LHCN-M2 (cell line): ENCODE results near the gene CEL. TPM values are rescaled to one million over a fixed set of nuclear protein-coding genes. Genes with fewer than 3 reads are reported as not detected.
A peak's percentile ranks its signal among the peaks of the same experiment; 100 is the strongest.
"Not testable (repeated sequence)": the region's sequence is repeated elsewhere in the genome, so short reads cannot be mapped to it uniquely, and the experiment has no call there.

Source experiments
- DNase-seq: peaks from one replicate; pipeline ENCODE4 v3.0.0-alpha.2; 2012; ENCODE audit warnings: low read depth
- total RNA-seq: library from RNA; depleted of rRNA; stranded (reverse); fragments of >200 nt; gene quantifications from 2 replicates; pipeline ENCODE4 v1.2.3, GENCODE V29; 2014

CEL gene
- total RNA-seq, 1 experiment from 2014 or later = 0.57 TPM

DNA sequence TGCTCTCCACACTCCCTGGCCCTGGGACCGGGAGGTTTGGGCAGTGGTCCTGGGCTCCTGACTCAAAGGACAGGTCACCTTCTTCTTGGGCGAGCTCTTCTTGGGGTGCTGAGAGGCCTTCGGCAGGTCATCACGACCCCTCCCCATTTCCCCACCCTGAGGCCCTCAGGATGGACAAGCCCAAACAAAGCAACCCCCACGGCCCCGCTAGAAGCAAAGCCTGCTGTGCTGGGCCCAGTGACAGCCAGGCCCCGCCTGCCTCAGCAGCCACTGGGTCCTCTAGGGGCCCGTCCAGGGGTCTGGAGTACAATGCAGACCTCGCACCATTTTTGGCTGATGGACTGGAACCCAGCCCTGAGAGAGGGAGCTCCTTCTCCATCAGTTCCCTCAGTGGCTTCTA, 21.9 kb downstream of the CEL start:
- DNase-seq = not testable (repeated sequence)

GRCh38 chr9:133086212-133086860, 24.6 kb downstream of the CEL start:
- DNase-seq = not testable (repeated sequence)

GRCh38 chr9:133086894-133087293, 25.1 kb downstream of the CEL start:
- DNase-seq = no peak

- DNase-seq = no peak
These were observed 25.8 kb downstream of the CEL start for GRCh38 chr9:133087429-133088145.

GRCh38 chr9:133088146-133088750, 26.5 kb downstream of the CEL start:
- no peak for DNase-seq

GRCh38 chr9:133088756-133089155, 27.0 kb downstream of the CEL start:
- DNase-seq = no peak

- DNase-seq = peak; percentile 29
These were observed 27.5 kb downstream of the CEL start for GRCh38 chr9:133089271-133089671.

GRCh38 chr9:133090187-133090586, 28.4 kb downstream of the CEL start:
- no peak for DNase-seq

- no peak for DNase-seq
These were observed 29.1 kb downstream of the CEL start for GRCh38 chr9:133090752-133091385.

DNA sequence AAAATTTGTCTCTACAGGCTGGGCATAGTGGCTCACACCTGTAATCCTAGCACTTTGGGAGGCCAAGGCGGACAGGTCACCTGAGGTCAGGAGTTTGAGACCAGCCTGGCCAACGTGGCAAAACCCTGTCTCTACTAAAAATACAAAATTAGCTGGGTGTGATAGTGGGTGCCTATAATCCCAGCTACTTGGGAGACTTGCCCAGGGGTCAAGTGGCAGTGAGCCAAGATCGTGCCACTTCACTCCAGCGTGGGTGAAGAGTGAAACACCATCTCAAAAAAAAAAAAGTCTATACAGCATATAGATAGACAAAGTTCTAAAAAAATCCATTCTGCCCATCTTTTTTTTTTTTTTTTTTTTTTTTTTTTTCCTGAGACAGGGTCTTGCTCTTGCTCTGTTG, 32.6 kb downstream of the CEL start:
- DNase-seq = not testable (repeated sequence)

- no peak for DNase-seq
These were observed 33.1 kb downstream of the CEL start for GRCh38 chr9:133094842-133095393.

DNA sequence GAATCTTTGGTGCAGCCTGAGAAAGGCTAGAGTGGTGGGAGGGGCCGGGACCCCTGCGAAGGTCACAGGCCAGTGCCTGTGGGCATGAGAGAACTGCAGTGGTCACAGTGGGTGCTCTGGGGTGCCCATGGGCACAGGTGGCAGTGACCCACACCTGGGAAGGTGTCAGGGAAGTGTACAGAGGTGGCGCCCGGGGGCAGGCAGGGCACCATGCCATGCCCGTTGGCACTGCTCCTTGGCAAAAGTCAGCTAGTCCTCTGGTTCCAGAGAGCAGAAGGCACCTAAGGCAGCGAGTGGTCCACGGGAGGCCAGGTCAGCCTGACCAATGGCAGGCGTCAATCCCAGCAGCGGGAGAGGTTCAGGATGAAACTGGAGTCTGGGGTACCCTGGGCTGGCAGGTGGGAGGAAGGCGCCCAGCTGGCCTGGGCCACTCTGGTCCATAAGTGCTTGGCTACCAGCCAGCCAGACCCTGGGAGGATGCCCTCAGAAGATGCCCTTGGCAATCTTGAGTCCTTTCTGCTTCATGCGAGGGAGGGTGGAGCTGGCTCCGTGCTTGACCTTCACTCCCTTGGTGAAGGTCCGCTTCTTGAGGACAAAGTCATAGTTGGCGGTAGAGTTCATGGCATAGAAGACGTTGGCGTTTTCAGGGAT, 36.4 kb downstream of the CEL start:
- DNase-seq = no peak

DNA sequence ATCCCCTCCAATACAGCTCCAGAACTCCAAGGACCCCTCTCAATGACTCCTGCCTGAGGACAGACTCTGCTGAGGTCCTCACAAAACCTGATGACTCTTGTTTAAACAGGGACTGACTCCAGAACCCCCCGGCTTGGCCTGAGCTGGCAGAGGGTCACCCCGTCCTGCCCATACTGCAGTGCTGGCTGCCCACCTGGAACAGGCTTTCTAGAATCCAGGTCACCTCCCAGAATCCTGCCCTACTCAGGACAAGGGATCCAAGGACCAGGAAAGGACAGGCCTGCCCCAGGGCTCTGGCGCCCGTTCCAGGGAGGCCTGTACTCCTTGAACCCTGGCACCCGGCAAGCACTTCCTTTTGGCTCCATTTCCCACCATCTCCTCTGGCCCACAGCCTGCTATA, 37.1 kb downstream of the CEL start:
- DNase-seq = no peak

DNA sequence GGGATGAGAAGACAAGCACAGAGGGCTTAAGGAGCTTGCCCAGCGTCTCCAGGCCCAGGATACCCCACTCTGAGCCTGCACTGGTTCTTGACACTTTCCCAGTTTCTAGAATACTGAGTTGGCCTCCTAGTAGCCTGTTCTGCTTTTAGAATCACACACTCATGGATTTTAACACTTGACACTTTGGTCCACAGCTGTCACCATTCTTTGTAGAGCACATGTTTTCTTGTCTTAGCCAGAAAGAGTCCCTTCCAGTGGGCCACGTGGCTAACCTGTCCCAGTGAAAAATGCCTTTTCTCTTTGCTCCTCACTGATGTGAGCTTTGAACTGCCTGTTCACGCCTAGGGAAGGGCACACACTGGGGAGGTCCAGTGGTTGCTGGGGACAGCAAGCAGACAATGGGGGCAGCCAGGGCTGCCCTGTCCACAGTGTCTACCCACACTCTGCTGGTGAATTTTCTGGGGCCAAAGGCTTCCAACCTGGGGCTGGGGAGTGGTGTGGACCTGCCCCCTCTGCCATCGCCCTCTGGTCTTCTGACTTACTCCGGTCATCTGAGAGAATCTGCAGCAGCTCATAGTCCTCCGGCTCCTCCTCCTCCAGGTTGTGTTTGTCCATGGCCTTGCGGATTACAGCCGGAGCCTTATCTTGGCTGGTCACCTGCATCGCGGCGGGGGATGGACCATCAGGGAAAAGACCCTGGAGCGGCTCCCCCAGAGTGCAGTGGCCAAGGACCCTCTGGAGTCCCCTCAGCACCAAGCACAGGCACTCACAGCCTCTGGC, 38.1 kb downstream of the CEL start:
- DNase-seq = no peak

GRCh38 chr9:133100506-133101355, 39.0 kb downstream of the CEL start:
- DNase-seq = no peak

GRCh38 chr9:133101356-133102189, 39.8 kb downstream of the CEL start:
- no peak for DNase-seq

- DNase-seq = no peak
These were observed 40.6 kb downstream of the CEL start for GRCh38 chr9:133102190-133103021.
